HepG2 (cell line): ENCODE results near the gene USP43. TPM values are rescaled to one million over a fixed set of nuclear protein-coding genes. Genes with fewer than 3 reads are reported as not detected.

Source experiments
- ATAC-seq: fragments of 200-7000 bp; cut with Tn5 transposase; 3 replicates; pipeline ENCODE4 v1.9.1; 2020; ENCODE audit warnings: mild to moderate bottlenecking, moderate library complexity
- BruUV-seq: library from RNA; stranded (reverse); fragments of 400-500 nt; replicated peaks from 2 replicates; lab custom pipeline; 2021; lab: Mats Ljungman, UMichigan
- CTCF ChIA-PET: fragments of 300-600 bp; formaldehyde crosslinking; extraction: SDS; loops from one replicate; lab custom pipeline; 2021; ENCODE audit warnings: low total read pairs, inconsistent platforms, low intra/inter-chr PET ratio; lab: Yijun Ruan, JAX
- POLR2A ChIA-PET: fragments of 350-600 bp; sonication (Branson Sonifier 250); formaldehyde crosslinking; loops from one replicate; lab custom pipeline; 2020; ENCODE audit warnings: antibody characterized with exemption, inconsistent platforms; lab: Yijun Ruan, JAX
- DNase-seq: peaks from one replicate; pipeline ENCODE4 v3.0.0-alpha.2; 2015; ENCODE audit warnings: low spot score
- FAIRE-seq: peaks from 3 replicates; lab custom pipeline; 2011; peaks lifted over from hg19 to GRCh38; lab: Jason Lieb, UNC
- H2AFZ ChIP-seq: one replicate; pipeline ENCODE4 v1.6.1; 2011; ENCODE audit warnings: low read length, inconsistent platforms
- H3K27ac ChIP-seq: fragments of 300-600 bp; 3 replicates; pipeline ENCODE4 v1.8.0; 2011; ENCODE audit warnings: mixed run types, mild to moderate bottlenecking, mixed read lengths, low read length, inconsistent platforms; ENCODE audit not compliant: insufficient read depth; ENCODE audit errors: extremely low read length
- H3K27me3 ChIP-seq, 2 experiments: fragments of 200-600 bp in 1 of 2; 2 replicates in 1 of 2; 3 replicates in 1 of 2; pipeline versions ENCODE4 v1.6.0 to v1.8.0; 2011; ENCODE audit warnings: low read length in 2 of 2, mild to moderate bottlenecking in 2 of 2, moderate library complexity in 2 of 2, inconsistent platforms in 1 of 2; ENCODE audit not compliant: insufficient read depth in 2 of 2, control insufficient read depth in 1 of 2
- H3K36me3 ChIP-seq, 2 experiments: fragments of 200-600 bp in 1 of 2; replicated peaks in 1 of 2; 2 replicates in 1 of 2; 3 replicates in 1 of 2; pipeline versions ENCODE4 v1.5.1 to v1.8.0; 2011; ENCODE audit warnings: low read length in 2 of 2, inconsistent platforms in 1 of 2; ENCODE audit not compliant: insufficient read depth in 2 of 2, control insufficient read depth in 1 of 2
- H3K4me1 ChIP-seq: 2 replicates; pipeline ENCODE4 v1.5.1; 2012; ENCODE audit warnings: low read length, inconsistent platforms; ENCODE audit not compliant: insufficient read depth
- H3K4me2 ChIP-seq: 2 replicates; pipeline ENCODE4 v1.6.0; 2011; ENCODE audit warnings: low read depth, low read length, inconsistent platforms
- H3K4me3 ChIP-seq, 3 experiments: fragments of 200-600 bp in 1 of 3; sonication (generic), shearing (Covaris generic) in 1 of 3; replicated peaks in 1 of 3; 2 replicates each; pipeline ENCODE4 v1.5.1; 2011 to 2016; ENCODE audit warnings: low read length in 3 of 3, inconsistent platforms in 2 of 3, low read depth in 2 of 3, mild to moderate bottlenecking in 2 of 3, control low read depth in 1 of 3, mixed read lengths in 1 of 3; ENCODE audit not compliant: insufficient read depth in 1 of 3
- H3K79me2 ChIP-seq: one replicate; pipeline ENCODE4 v1.6.1; 2011; ENCODE audit warnings: low read length, inconsistent platforms; ENCODE audit not compliant: insufficient read depth
- H3K9ac ChIP-seq: 2 replicates; pipeline ENCODE4 v1.6.0; 2011; ENCODE audit warnings: mild to moderate bottlenecking, low read depth, low read length, inconsistent platforms; ENCODE audit not compliant: insufficient read depth
- H3K9me3 ChIP-seq: 2 replicates; pipeline ENCODE4 v1.5.1; 2012; ENCODE audit warnings: mild to moderate bottlenecking, low read length
- H4K20me1 ChIP-seq: 2 replicates; pipeline ENCODE4 v1.6.0; 2011; ENCODE audit warnings: inconsistent platforms, mild to moderate bottlenecking, low read length, moderate library complexity; ENCODE audit not compliant: insufficient read depth
- BCL6 ChIP-seq: IDR thresholded peaks from 2 replicates; pipeline ENCODE4 v1.6.1; 2016; ENCODE audit warnings: missing genetic modification reagents, missing compliant biosample characterization
- ESRRA ChIP-seq: sonication (generic); formaldehyde crosslinking; IDR thresholded peaks from 2 replicates; pipeline ENCODE4 v1.5.1; 2020; ENCODE audit warnings: mild to moderate bottlenecking, low read depth, missing genetic modification reagents
- HDAC6 ChIP-seq: fragments of 200-600 bp; sonication (generic); IDR thresholded peaks from 2 replicates; pipeline ENCODE4 v1.7.0; 2017; ENCODE audit warnings: mild to moderate bottlenecking, antibody characterized with exemption, low read length, low read depth
- PITX1 ChIP-seq: sonication (generic); formaldehyde crosslinking; IDR thresholded peaks from 2 replicates; pipeline ENCODE4 v1.5.1; 2020; ENCODE audit warnings: mild to moderate bottlenecking, missing genetic modification reagents
- SALL1 ChIP-seq: sonication (generic); formaldehyde crosslinking; IDR thresholded peaks from 2 replicates; pipeline ENCODE4 v1.8.0; 2022; ENCODE audit warnings: mild to moderate bottlenecking, missing genetic modification reagents
- THRA ChIP-seq: sonication (generic); formaldehyde crosslinking; IDR thresholded peaks from 2 replicates; pipeline ENCODE4 v1.4.0; 2020; ENCODE audit warnings: missing genetic modification reagents, borderline replicate concordance
- ZNF501 ChIP-seq: sonication (generic); formaldehyde crosslinking; IDR thresholded peaks from 2 replicates; pipeline ENCODE4 v1.5.1; 2020; ENCODE audit warnings: mild to moderate bottlenecking, moderate library complexity, missing genetic modification reagents
- ZNF792 ChIP-seq: IDR thresholded peaks from 2 replicates; pipeline ENCODE4 v1.6.1; 2016
- WGBS: methylation state at CpG from one replicate; pipeline ENCODE4 v1.1.6; 2017; ENCODE audit warnings: low lambda C conversion rate; 5-methylcytosine and 5-hydroxymethylcytosine counted together
- in situ Hi-C: cut with HindIII; loops from 2 replicates; pipeline ENCODE4 v1.10.0; 2017; ENCODE audit warnings: low pct_unique_long_range_greater_than_20kb; ENCODE audit not compliant: extremely low pct_ligation_motif_present
- intact Hi-C: fragments of 100-400 bp; cut with micrococcal nuclease; formaldehyde crosslinking; loops from one replicate; pipeline ENCODE4 v1.10.0; 2022; ENCODE audit not compliant: unreplicated experiment
- polyA plus RNA-seq, 8 experiments: library from polyadenylated mRNA; depleted of rRNA in 3 of 8; stranded (reverse) in 7 of 8; unstranded in 1 of 8; fragments of >200 nt; fragmentation: Illumina TruSeq in 4 of 8; extraction: Trizol in 4 of 8; gene quantifications; 2 replicates each; pipeline versions ENCODE4 v1.2.1 to v1.2.3, GENCODE V29; 2011 to 2016; ENCODE audit warnings: low read depth in 4 of 8, missing spikeins in 1 of 8, mixed read lengths in 1 of 8; ENCODE audit not compliant: insufficient read depth in 1 of 8
- total RNA-seq, 5 experiments: library from RNA; depleted of rRNA; stranded (reverse); fragments of >200 nt; fragmentation: Illumina TruSeq; extraction: Trizol; gene quantifications; 2 replicates each; pipeline ENCODE4 v1.2.3, GENCODE V29; 2016; ENCODE audit warnings: low read depth in 1 of 5
- TF ChIP-seq, protein P1 (sequence below): IDR thresholded peaks from 2 replicates; pipeline ENCODE4 v1.4.0; 2020; ENCODE audit warnings: mild to moderate bottlenecking, missing genetic modification reagents
- TF ChIP-seq, protein P2 (sequence below): IDR thresholded peaks from 2 replicates; pipeline ENCODE4 v1.6.1; 2016; ENCODE audit warnings: mild to moderate bottlenecking

The USP43 gene
- total and polyA plus RNA-seq, 2 of the 13 experiments (the other 11 are each of a cell fraction or from before 2014, with no cell fraction given): 1.6 to 2.2 TPM

- no peaks in the 10 kb centered on the region for H3K36me3 ChIP-seq
- peak; percentile 92 for DNase-seq
- H3K79me2 ChIP-seq: no peaks in the 10 kb centered on the region
- peak; percentile 98 for ATAC-seq
- ChIA-PET CTCF (no interaction called here), POLR2A (interaction anchor here (0.7 to 1.5 kb wide), 4 partner anchors 37 to 437 kb away, joined by 3 to 7 read pairs (median 4); partner anchors contain the start of gene STX8)
- H3K4me3 ChIP-seq: peak overlapping the region; percentile 13 to 47 (median 13); a peak in 3 of 6 replicates
- no peak overlapping the region for H2AFZ ChIP-seq
- in situ Hi-C loops: no loop called here
- intact Hi-C loops: loop anchor here (1.0 to 2.0 kb wide), 2 partner anchors 37 to 40 kb away; partner anchors contain the start of gene USP43
- 18% methylated on average over 10 of the region's 10 CpGs for WGBS
- BruUV-seq: no TSS peak
- peak; percentile 53 for FAIRE-seq
- H3K27me3 ChIP-seq: no peaks in the 10 kb centered on the region
- H3K9ac ChIP-seq: peak overlapping the region; percentile 23; the same call in 1 of the 2 replicates
- H3K4me1 ChIP-seq: peaks cover 20% of the 10 kb centered on the region
- peaks cover 7% of the 10 kb centered on the region for H3K9me3 ChIP-seq
- no peaks in the 10 kb centered on the region for H4K20me1 ChIP-seq
- H3K27ac ChIP-seq: peak overlapping the region; percentile 52
- peak overlapping the region; percentile 75 for H3K4me2 ChIP-seq
- TF ChIP-seq, protein P1, sequence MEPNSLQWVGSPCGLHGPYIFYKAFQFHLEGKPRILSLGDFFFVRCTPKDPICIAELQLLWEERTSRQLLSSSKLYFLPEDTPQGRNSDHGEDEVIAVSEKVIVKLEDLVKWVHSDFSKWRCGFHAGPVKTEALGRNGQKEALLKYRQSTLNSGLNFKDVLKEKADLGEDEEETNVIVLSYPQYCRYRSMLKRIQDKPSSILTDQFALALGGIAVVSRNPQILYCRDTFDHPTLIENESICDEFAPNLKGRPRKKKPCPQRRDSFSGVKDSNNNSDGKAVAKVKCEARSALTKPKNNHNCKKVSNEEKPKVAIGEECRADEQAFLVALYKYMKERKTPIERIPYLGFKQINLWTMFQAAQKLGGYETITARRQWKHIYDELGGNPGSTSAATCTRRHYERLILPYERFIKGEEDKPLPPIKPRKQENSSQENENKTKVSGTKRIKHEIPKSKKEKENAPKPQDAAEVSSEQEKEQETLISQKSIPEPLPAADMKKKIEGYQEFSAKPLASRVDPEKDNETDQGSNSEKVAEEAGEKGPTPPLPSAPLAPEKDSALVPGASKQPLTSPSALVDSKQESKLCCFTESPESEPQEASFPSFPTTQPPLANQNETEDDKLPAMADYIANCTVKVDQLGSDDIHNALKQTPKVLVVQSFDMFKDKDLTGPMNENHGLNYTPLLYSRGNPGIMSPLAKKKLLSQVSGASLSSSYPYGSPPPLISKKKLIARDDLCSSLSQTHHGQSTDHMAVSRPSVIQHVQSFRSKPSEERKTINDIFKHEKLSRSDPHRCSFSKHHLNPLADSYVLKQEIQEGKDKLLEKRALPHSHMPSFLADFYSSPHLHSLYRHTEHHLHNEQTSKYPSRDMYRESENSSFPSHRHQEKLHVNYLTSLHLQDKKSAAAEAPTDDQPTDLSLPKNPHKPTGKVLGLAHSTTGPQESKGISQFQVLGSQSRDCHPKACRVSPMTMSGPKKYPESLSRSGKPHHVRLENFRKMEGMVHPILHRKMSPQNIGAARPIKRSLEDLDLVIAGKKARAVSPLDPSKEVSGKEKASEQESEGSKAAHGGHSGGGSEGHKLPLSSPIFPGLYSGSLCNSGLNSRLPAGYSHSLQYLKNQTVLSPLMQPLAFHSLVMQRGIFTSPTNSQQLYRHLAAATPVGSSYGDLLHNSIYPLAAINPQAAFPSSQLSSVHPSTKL: peak; percentile 90
- peak; percentile 49; the same call in 1 of the 2 replicates for TF ChIP-seq ESRRA (CRISPR knock-in tag)
- peak; percentile 80 for TF ChIP-seq SALL1
- peak; percentile 60; the same call in 1 of the 2 replicates for TF ChIP-seq ZNF501
- peak; percentile 62; the same call in 1 of the 2 replicates for TF ChIP-seq PITX1 (CRISPR knock-in tag)
- TF ChIP-seq BCL6 (CRISPR knock-in tag): peak; percentile 80
- TF ChIP-seq, protein P2, sequence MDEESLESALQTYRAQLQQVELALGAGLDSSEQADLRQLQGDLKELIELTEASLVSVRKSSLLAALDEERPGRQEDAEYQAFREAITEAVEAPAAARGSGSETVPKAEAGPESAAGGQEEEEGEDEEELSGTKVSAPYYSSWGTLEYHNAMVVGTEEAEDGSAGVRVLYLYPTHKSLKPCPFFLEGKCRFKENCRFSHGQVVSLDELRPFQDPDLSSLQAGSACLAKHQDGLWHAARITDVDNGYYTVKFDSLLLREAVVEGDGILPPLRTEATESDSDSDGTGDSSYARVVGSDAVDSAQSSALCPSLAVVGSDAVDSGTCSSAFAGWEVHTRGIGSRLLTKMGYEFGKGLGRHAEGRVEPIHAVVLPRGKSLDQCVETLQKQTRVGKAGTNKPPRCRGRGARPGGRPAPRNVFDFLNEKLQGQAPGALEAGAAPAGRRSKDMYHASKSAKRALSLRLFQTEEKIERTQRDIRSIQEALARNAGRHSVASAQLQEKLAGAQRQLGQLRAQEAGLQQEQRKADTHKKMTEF: peak; percentile 53; the same call in 1 of the 2 replicates
- peak; percentile 31; the same call in 1 of the 2 replicates for TF ChIP-seq THRA (CRISPR knock-in tag)
- no peak for TF ChIP-seq ZNF792
- TF ChIP-seq HDAC6: no peak
These were observed 39.8 kb downstream of the USP43 start for GRCh38 chr17:9684955-9685621.
